ENCODE results near the gene GDPD3.
A peak's percentile ranks its signal among the peaks of the same experiment; 100 is the strongest.

The GDPD3 gene

DNA sequence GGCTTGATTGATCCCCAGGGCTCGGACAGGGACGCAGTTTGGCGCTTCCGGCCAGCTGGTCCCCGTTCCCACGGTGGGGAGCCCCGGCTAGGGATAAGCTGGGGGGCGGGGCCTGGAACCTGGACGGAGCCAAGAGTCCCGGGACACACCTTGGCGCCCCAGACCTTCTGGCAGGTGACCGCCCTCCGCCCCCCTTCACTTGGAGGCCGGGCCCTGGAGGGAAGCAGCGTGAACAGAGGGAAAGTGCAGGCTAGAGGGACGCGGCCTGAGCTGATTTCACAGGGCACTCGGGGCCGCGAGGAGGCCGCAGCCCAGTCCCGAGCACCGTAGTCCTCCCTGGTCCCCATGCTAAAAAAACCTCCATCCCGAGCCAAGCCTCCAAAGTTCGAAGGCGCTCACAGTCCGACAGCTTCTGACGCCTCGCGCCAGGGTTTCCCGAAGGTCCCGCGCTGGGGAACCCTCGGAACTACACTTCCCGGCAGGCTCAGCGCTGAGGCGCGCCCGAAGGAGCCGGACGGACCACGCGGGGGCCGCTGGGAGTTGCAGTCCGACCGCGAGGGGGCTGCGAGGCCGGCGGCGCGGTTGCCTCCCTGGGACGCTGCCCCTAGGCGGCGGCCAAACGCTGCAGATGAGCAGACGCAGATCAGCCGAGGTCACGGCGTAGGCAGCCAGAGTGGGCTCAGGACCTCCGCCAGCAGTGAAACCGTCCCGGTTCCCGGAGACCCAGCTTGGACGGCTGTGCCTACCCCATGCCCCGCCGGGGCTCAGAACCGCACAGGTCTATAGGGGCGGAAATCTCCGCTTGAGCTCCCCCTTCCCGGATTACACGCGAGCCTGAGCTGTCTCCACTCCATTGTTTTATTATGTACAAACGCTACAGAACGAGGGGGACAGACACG lies 21.6 kb downstream of the GDPD3 start, which contains the start of gene TBX6:
TBX6 (minus strand) TSS at position 451 of the 899 bp plus-strand sequence. CDS start 731 bp downstream, outside the sequence.
- DNase-seq: peak; percentile 96
- H3K18ac ChIP-seq (ENCODE audit: low read length): peak within 1 kb of the TSS; percentile 34
- H2BK15ac ChIP-seq (replicated peaks; ENCODE audit: low read depth): no peak within 1 kb of the TSS
- WGBS (ENCODE audit: extremely low coverage, insufficient coverage, low lambda C conversion rate): no CpG with 5 or more reads among the region's 76 CpGs
- H3K9ac ChIP-seq (ENCODE audit: low read length): peak within 1 kb of the TSS; percentile 79
- H3K4me2 ChIP-seq (ENCODE audit: low read length): peak within 1 kb of the TSS; percentile 69
- H3K27me3 ChIP-seq (ENCODE audit: insufficient read depth, low read length, poor library complexity): no peaks in the 10 kb centered on the region
- no peak within 1 kb of the TSS for H4K5ac ChIP-seq (ENCODE audit: low read length)
- H3K27ac ChIP-seq (ENCODE audit: low read depth, low read length): peak within 1 kb of the TSS; percentile 58
- H3K4ac ChIP-seq (ENCODE audit: low read depth, low read length): peak within 1 kb of the TSS; percentile 46
- H2BK120ac ChIP-seq (ENCODE audit: low read depth, low read length): no peak within 1 kb of the TSS
- H3K79me2 ChIP-seq (ENCODE audit: control insufficient read depth, insufficient read depth, low read length): peaks cover 3% of the 10 kb centered on the region
- H3K4me3 ChIP-seq (ENCODE audit: low read length): peak within 1 kb of the TSS; percentile 73
- H2BK5ac ChIP-seq (ENCODE audit: low read length): peak within 1 kb of the TSS; percentile 63
- H3K23ac ChIP-seq (ENCODE audit: low read length): peak within 1 kb of the TSS; percentile 10
- H3K4me1 ChIP-seq (ENCODE audit: control insufficient read depth, low read depth, low read length): peaks cover 5% of the 10 kb centered on the region
- peak within 1 kb of the TSS; percentile 93 for H3K56ac ChIP-seq (ENCODE audit: low read length)
- H2AK5ac ChIP-seq (ENCODE audit: low read length): peak within 1 kb of the TSS; percentile 45
- no peaks in the 10 kb centered on the region for H3K79me1 ChIP-seq (ENCODE audit: low read length)
- no peaks in the 10 kb centered on the region for H3K36me3 ChIP-seq (ENCODE audit: control insufficient read depth, insufficient read depth, low read length)
- no peak within 1 kb of the TSS for H4K8ac ChIP-seq (ENCODE audit: low read depth, low read length)

DNA sequence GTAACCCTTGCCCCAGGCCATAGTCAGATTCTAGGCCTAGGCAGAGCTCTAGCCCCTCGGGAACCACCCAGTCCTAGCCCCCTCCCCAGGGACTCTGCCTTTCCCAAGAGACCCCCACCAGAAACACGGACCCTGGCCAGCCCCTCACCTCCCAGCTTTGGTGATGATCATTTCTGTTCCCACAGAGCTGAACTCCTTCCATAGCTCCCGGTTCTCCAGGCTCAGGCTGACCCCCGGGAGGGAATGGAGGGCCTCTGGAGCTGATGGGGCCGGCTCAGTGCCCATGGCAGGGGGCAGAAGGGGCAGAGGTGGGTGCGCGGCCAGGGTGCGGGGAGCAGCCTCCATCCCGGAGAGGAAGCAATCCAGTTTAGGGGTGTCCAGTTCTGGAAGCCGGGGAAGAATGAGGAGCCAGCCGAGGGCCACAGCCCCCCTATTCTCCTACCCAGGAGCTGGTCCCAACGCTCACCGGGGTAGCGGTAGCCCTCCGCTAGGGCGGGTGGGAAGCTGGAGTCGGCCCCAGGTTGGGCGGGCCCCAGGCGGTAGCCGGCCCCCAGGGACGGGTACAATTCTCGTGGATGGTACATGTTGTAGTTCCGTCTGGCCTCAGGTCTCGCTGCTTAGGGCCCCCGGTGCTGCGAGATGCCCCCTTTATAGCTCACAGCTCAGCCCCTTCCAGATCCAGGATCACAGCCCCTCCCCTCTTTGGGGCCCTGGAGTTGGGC lies 22.6 kb downstream of the GDPD3 start:
- no CpG with 5 or more reads among the region's 26 CpGs for WGBS (ENCODE audit: extremely low coverage, insufficient coverage, low lambda C conversion rate)
- Histone ChIP-seq H3K79me1 (ENCODE audit: low read length) (no peaks in the 10 kb centered on the region), H4K5ac (ENCODE audit: low read length) (no peak overlapping the region), H3K9ac (ENCODE audit: low read length) (peak overlapping the region; percentile 79), H3K36me3 (ENCODE audit: control insufficient read depth, insufficient read depth, low read length) (no peaks in the 10 kb centered on the region), H3K18ac (ENCODE audit: low read length) (peak overlapping the region; percentile 29), H3K4me2 (ENCODE audit: low read length) (peak overlapping the region; percentile 53), H3K4me1 (ENCODE audit: control insufficient read depth, low read depth, low read length) (peaks cover 5% of the 10 kb centered on the region), H4K8ac (ENCODE audit: low read depth, low read length) (no peak overlapping the region), H3K4me3 (ENCODE audit: low read length) (no peak overlapping the region), H3K56ac (ENCODE audit: low read length) (peak overlapping the region; percentile 91), H3K4ac (ENCODE audit: low read depth, low read length) (peak overlapping the region; percentile 22), H3K27ac (ENCODE audit: low read depth, low read length) (no peak overlapping the region), H3K27me3 (ENCODE audit: insufficient read depth, low read length, poor library complexity) (no peaks in the 10 kb centered on the region), H2AK5ac (ENCODE audit: low read length) (peak overlapping the region; percentile 68), H2BK15ac (replicated peaks; ENCODE audit: low read depth) (no peak overlapping the region), H2BK5ac (ENCODE audit: low read length) (no peak overlapping the region), H2BK120ac (ENCODE audit: low read depth, low read length) (peak overlapping the region; percentile 51), H3K23ac (ENCODE audit: low read length) (peak overlapping the region; percentile 66), H3K79me2 (ENCODE audit: control insufficient read depth, insufficient read depth, low read length) (peaks cover 3% of the 10 kb centered on the region)
- no peak for DNase-seq

DNA sequence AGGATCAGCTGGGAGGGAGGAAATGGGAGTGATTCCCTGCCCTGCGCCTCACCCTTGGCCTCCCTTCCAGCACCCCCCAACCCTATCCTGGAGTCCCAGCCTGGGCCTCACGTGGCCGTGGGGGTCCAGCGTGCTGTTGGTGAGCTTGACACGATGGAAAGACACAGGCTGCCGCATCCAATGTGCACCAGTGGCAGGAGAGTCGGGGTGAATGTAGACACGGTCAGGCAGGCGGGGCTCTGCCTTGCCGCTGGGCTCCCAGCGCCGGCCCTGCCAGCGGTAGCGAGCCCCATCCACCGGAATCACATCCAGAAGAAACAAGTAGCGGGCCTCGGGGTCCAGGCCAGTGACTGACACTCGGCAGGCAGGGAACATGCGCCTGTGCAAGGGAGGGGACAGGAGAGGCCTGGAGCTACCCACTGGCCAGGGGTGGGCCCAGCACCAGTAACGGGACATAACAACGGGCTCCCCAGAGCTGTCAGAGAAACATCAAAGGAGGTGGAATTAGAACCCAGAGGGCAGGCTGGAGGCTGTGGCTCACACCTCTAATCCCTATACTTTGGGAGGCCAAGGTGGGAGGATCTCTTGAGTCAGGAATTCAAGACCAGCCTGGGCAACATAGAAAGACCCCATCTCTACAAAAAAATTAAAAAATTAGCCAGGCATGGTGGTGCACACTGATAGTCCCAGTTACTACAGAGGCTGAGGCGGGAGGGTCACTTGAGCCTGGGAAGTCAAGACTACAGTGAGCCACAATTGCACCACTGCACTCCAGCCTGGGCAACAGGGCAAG lies 24.3 kb downstream of the GDPD3 start:
- peak overlapping the region; percentile 48 for H3K23ac ChIP-seq (ENCODE audit: low read length)
- peaks cover 4% of the 10 kb centered on the region for H3K36me3 ChIP-seq (ENCODE audit: control insufficient read depth, insufficient read depth, low read length)
- H3K27ac ChIP-seq (ENCODE audit: low read depth, low read length): no peak overlapping the region
- H4K5ac ChIP-seq (ENCODE audit: low read length): no peak overlapping the region
- H2BK120ac ChIP-seq (ENCODE audit: low read depth, low read length): no peak overlapping the region
- no peak overlapping the region for H2AK5ac ChIP-seq (ENCODE audit: low read length)
- no peak overlapping the region for H3K4ac ChIP-seq (ENCODE audit: low read depth, low read length)
- H3K4me2 ChIP-seq (ENCODE audit: low read length): no peak overlapping the region
- peak overlapping the region; percentile 42 for H3K9ac ChIP-seq (ENCODE audit: low read length)
- H3K79me1 ChIP-seq (ENCODE audit: low read length): no peaks in the 10 kb centered on the region
- peaks cover 9% of the 10 kb centered on the region for H3K4me1 ChIP-seq (ENCODE audit: control insufficient read depth, low read depth, low read length)
- peak; percentile 42 for DNase-seq
- no CpG with 5 or more reads among the region's 22 CpGs for WGBS (ENCODE audit: extremely low coverage, insufficient coverage, low lambda C conversion rate)
- H3K56ac ChIP-seq (ENCODE audit: low read length): peak overlapping the region; percentile 64
- peaks cover 3% of the 10 kb centered on the region for H3K79me2 ChIP-seq (ENCODE audit: control insufficient read depth, insufficient read depth, low read length)
- H3K18ac ChIP-seq (ENCODE audit: low read length): no peak overlapping the region
- no peak overlapping the region for H2BK5ac ChIP-seq (ENCODE audit: low read length)
- H3K4me3 ChIP-seq (ENCODE audit: low read length): no peak overlapping the region
- H2BK15ac ChIP-seq (replicated peaks; ENCODE audit: low read depth): no peak overlapping the region
- no peak overlapping the region for H4K8ac ChIP-seq (ENCODE audit: low read depth, low read length)
- no peaks in the 10 kb centered on the region for H3K27me3 ChIP-seq (ENCODE audit: insufficient read depth, low read length, poor library complexity)

DNA sequence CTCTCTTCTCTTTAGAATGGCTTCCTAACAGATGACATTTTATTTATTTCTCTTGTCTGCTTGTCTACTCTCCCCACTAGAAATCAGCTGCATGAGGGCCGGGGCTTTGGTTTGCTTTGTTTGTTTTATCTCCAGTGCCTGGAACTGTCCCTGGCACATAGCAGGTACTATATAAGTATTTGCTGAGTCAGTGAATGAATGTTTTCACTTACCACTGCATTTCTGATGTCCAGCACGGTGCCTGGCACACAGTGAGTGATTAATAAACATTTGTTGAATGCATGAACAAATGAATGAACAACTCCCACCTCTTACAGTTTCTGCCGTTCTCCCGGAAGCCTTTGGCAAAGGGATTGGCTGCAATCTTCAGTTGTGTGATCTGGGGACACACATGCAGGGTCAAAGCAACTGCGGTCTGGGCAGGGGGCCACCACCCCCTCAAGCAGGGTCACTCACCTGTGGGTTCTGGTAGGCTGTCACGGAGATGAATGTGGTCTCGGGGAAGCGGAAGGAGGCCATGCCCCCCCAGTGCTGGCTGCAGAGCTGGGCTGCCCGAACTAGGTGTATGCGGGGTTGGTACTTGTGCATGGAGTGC lies 25.0 kb downstream of the GDPD3 start:
- no peak for DNase-seq
- H3K79me1 ChIP-seq (ENCODE audit: low read length): no peaks in the 10 kb centered on the region
- peaks cover 9% of the 10 kb centered on the region for H3K36me3 ChIP-seq (ENCODE audit: control insufficient read depth, insufficient read depth, low read length)
- no peak overlapping the region for H3K4me2 ChIP-seq (ENCODE audit: low read length)
- no peak overlapping the region for H3K27ac ChIP-seq (ENCODE audit: low read depth, low read length)
- H2BK15ac ChIP-seq (replicated peaks; ENCODE audit: low read depth): no peak overlapping the region
- peak overlapping the region; percentile 63 for H2BK5ac ChIP-seq (ENCODE audit: low read length)
- peaks cover 9% of the 10 kb centered on the region for H3K4me1 ChIP-seq (ENCODE audit: control insufficient read depth, low read depth, low read length)
- H2AK5ac ChIP-seq (ENCODE audit: low read length): no peak overlapping the region
- H3K4me3 ChIP-seq (ENCODE audit: low read length): no peak overlapping the region
- H3K4ac ChIP-seq (ENCODE audit: low read depth, low read length): no peak overlapping the region
- no peak overlapping the region for H4K8ac ChIP-seq (ENCODE audit: low read depth, low read length)
- H3K23ac ChIP-seq (ENCODE audit: low read length): no peak overlapping the region
- H3K18ac ChIP-seq (ENCODE audit: low read length): no peak overlapping the region
- no peak overlapping the region for H2BK120ac ChIP-seq (ENCODE audit: low read depth, low read length)
- H3K27me3 ChIP-seq (ENCODE audit: insufficient read depth, low read length, poor library complexity): no peaks in the 10 kb centered on the region
- H3K56ac ChIP-seq (ENCODE audit: low read length): peak overlapping the region; percentile 64
- H4K5ac ChIP-seq (ENCODE audit: low read length): no peak overlapping the region
- H3K9ac ChIP-seq (ENCODE audit: low read length): peak overlapping the region; percentile 42
- H3K79me2 ChIP-seq (ENCODE audit: control insufficient read depth, insufficient read depth, low read length): peaks cover 3% of the 10 kb centered on the region
- no CpG with 5 or more reads among the region's 10 CpGs for WGBS (ENCODE audit: extremely low coverage, insufficient coverage, low lambda C conversion rate)

DNA sequence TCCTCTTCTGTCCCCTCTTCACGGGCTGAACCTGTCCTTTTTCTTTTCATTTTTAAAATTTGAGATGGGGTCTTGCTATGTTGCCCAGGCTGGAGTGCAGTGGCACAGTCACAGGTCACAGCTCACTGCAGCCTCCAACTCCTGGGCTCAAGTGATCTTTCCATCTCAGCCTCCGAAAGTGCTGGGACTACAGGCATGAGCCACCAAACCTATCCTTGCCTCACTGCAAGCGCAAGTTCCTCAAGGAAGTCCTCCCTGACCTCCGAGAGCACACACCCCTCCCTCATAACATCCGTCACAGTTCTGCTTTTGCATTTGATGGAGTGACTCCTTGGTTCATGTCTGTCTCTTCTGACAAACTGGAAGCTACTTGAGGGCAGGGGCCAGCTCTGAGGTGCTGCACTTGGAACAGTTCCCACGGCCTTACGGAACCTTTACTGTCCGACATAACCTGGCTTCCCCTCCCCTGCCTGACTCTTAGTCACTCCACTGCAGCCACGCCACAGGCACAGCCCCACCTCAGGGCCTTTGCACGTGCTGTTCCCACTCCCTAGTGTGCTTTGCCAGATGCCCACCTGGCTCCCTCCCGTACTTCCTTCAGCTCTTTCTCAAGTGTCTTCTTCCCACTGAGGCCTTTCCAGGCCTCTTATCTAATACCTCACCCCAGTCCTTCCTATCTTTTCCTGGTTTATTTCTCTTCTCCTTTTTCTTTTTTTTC lies 26.0 kb downstream of the GDPD3 start:
- H3K9ac ChIP-seq (ENCODE audit: low read length): no peak overlapping the region
- H4K5ac ChIP-seq (ENCODE audit: low read length): no peak overlapping the region
- H3K79me1 ChIP-seq (ENCODE audit: low read length): peaks cover 1% of the 10 kb centered on the region
- H3K23ac ChIP-seq (ENCODE audit: low read length): no peak overlapping the region
- no peaks in the 10 kb centered on the region for H3K27me3 ChIP-seq (ENCODE audit: insufficient read depth, low read length, poor library complexity)
- H2BK120ac ChIP-seq (ENCODE audit: low read depth, low read length): no peak overlapping the region
- H3K4me3 ChIP-seq (ENCODE audit: low read length): no peak overlapping the region
- H3K4me2 ChIP-seq (ENCODE audit: low read length): no peak overlapping the region
- H3K36me3 ChIP-seq (ENCODE audit: control insufficient read depth, insufficient read depth, low read length): peaks cover 14% of the 10 kb centered on the region
- peaks cover 7% of the 10 kb centered on the region for H3K4me1 ChIP-seq (ENCODE audit: control insufficient read depth, low read depth, low read length)
- no peak overlapping the region for H3K4ac ChIP-seq (ENCODE audit: low read depth, low read length)
- peaks cover 3% of the 10 kb centered on the region for H3K79me2 ChIP-seq (ENCODE audit: control insufficient read depth, insufficient read depth, low read length)
- no peak overlapping the region for H3K56ac ChIP-seq (ENCODE audit: low read length)
- no peak for DNase-seq
- no CpG with 5 or more reads among the region's 11 CpGs for WGBS (ENCODE audit: extremely low coverage, insufficient coverage, low lambda C conversion rate)
- H3K18ac ChIP-seq (ENCODE audit: low read length): no peak overlapping the region
- H3K27ac ChIP-seq (ENCODE audit: low read depth, low read length): no peak overlapping the region
- H4K8ac ChIP-seq (ENCODE audit: low read depth, low read length): no peak overlapping the region
- H2BK5ac ChIP-seq (ENCODE audit: low read length): no peak overlapping the region
- H2BK15ac ChIP-seq (replicated peaks; ENCODE audit: low read depth): no peak overlapping the region
- H2AK5ac ChIP-seq (ENCODE audit: low read length): no peak overlapping the region

Data from mesendoderm (in vitro differentiated cells).